Loucy (cell line): Measurements from ENCODE around the gene MGLL.

ENCODE experiments used
- H2AFZ ChIP-seq: fragments of 200-600 bp; sonication (generic); 2 replicates; pipeline ENCODE4 v1.6.0; 2016; ENCODE audit warnings: antibody characterized with exemption, mild to moderate bottlenecking, low read length, moderate library complexity
- H3F3A ChIP-seq: fragments of 200-600 bp; 2 replicates; pipeline ENCODE4 v1.6.0; 2016; ENCODE audit warnings: antibody characterized with exemption, low read depth, mild to moderate bottlenecking
- H3K27me3 ChIP-seq: fragments of 200-600 bp; sonication (generic); 2 replicates; pipeline ENCODE4 v1.6.1; 2014; ENCODE audit warnings: low read length, mild to moderate bottlenecking; ENCODE audit not compliant: insufficient read depth, poor library complexity, severe bottlenecking
- H3K36me3 ChIP-seq: fragments of 200-600 bp; sonication (generic); 2 replicates; pipeline ENCODE4 v1.6.1; 2016; ENCODE audit warnings: low read length; ENCODE audit not compliant: insufficient read depth
- H3K4me1 ChIP-seq: fragments of 200-600 bp; sonication (generic); 2 replicates; pipeline ENCODE4 v1.5.1; 2014; ENCODE audit warnings: low read length, mild to moderate bottlenecking; ENCODE audit not compliant: insufficient read depth, poor library complexity, severe bottlenecking
- H3K4me2 ChIP-seq: fragments of 200-600 bp; sonication (generic); 2 replicates; pipeline ENCODE4 v1.6.0; 2014; ENCODE audit warnings: antibody characterized with exemption, low read length, low read depth, mild to moderate bottlenecking; ENCODE audit not compliant: poor library complexity, severe bottlenecking
- H3K4me3 ChIP-seq: fragments of 200-600 bp; sonication (generic); 2 replicates; pipeline ENCODE4 v1.5.1; 2014; ENCODE audit warnings: low read length, mild to moderate bottlenecking, mixed read lengths; ENCODE audit not compliant: poor library complexity, severe bottlenecking
- H3K79me2 ChIP-seq: fragments of 200-600 bp; sonication (generic); 2 replicates; pipeline ENCODE4 v1.6.1; 2014; ENCODE audit warnings: low read length; ENCODE audit not compliant: insufficient read depth
- H3K9ac ChIP-seq: fragments of 200-600 bp; sonication (generic); 2 replicates; pipeline ENCODE4 v1.6.0; 2014; ENCODE audit warnings: mild to moderate bottlenecking, low read depth, low read length, moderate library complexity; ENCODE audit not compliant: poor library complexity, severe bottlenecking
- H3K9me2 ChIP-seq: fragments of 200-600 bp; sonication (generic); replicated peaks from 2 replicates; pipeline ENCODE4 v1.6.1; 2016; ENCODE audit warnings: low read depth, low read length, mixed read lengths
- H3K9me3 ChIP-seq: fragments of 200-600 bp; sonication (generic); 2 replicates; pipeline ENCODE4 v1.6.1; 2014; ENCODE audit warnings: mild to moderate bottlenecking, antibody characterized with exemption, low read length, low read depth; ENCODE audit not compliant: insufficient read depth
- H4K20me1 ChIP-seq: fragments of 200-600 bp; sonication (generic); 2 replicates; pipeline ENCODE4 v1.6.0; 2014; ENCODE audit warnings: antibody characterized with exemption, low read length, mild to moderate bottlenecking; ENCODE audit not compliant: insufficient read depth, poor library complexity, severe bottlenecking
- CTCF ChIP-seq: fragments of 200-600 bp; sonication (generic); conservative IDR thresholded peaks from 2 replicates; pipeline ENCODE4 v1.5.1; 2014; ENCODE audit warnings: mild to moderate bottlenecking, antibody characterized with exemption, low read length
- EZH2phosphoT487 ChIP-seq: fragments of 200-600 bp; IDR thresholded peaks from 2 replicates; pipeline ENCODE4 v1.6.1; 2018; ENCODE audit warnings: antibody characterized with exemption, mild to moderate bottlenecking, moderate library complexity, borderline replicate concordance

Gene MGLL

GRCh38 chr3:127821394-127821793 is 921 bp downstream of the MGLL start:
- no peaks in the 10 kb centered on the region for H3K9me3 ChIP-seq
- H3K9me2 ChIP-seq = no peaks in the 10 kb centered on the region
- peak overlapping the region; percentile 87 for H3K4me3 ChIP-seq
- TF ChIP-seq EZH2phosphoT487 (no peak), CTCF (no peak)
- no peak overlapping the region for H2AFZ ChIP-seq
- no peaks in the 10 kb centered on the region; the same call in 1 of the 2 replicates for H3K36me3 ChIP-seq
- peak overlapping the region; percentile 99 for H3K4me2 ChIP-seq
- peaks cover 65% of the 10 kb centered on the region for H3K79me2 ChIP-seq
- no peaks in the 10 kb centered on the region for H4K20me1 ChIP-seq
- peaks cover 83% of the 10 kb centered on the region for H3K4me1 ChIP-seq
- no peaks in the 10 kb centered on the region for H3F3A ChIP-seq
- peak overlapping the region; percentile 98 for H3K9ac ChIP-seq
- H3K27me3 ChIP-seq = no peaks in the 10 kb centered on the region

- no peak for TF ChIP-seq EZH2phosphoT487
- no peak for TF ChIP-seq CTCF
- H3F3A ChIP-seq = no peaks in the 10 kb centered on the region
- no peaks in the 10 kb centered on the region; the same call in 1 of the 2 replicates for H3K36me3 ChIP-seq
- no peaks in the 10 kb centered on the region for H4K20me1 ChIP-seq
- H2AFZ ChIP-seq = no peak overlapping the region
- H3K9me3 ChIP-seq = no peaks in the 10 kb centered on the region
- H3K4me2 ChIP-seq = peak overlapping the region; percentile 99
- peak overlapping the region; percentile 98 for H3K9ac ChIP-seq
- H3K4me3 ChIP-seq = peak overlapping the region; percentile 87
- peaks cover 87% of the 10 kb centered on the region for H3K4me1 ChIP-seq
- no peaks in the 10 kb centered on the region for H3K9me2 ChIP-seq
- H3K79me2 ChIP-seq = peaks cover 71% of the 10 kb centered on the region
- no peaks in the 10 kb centered on the region for H3K27me3 ChIP-seq
These were observed 1.4 kb downstream of the MGLL start for GRCh38 chr3:127820826-127821313.

GRCh38 chr3:127820221-127820825 is 2.0 kb downstream of the MGLL start:
- Histone ChIP-seq H3K9ac (peak overlapping the region; percentile 98), H3F3A (no peaks in the 10 kb centered on the region), H3K79me2 (peaks cover 76% of the 10 kb centered on the region), H3K9me3 (no peaks in the 10 kb centered on the region), H3K36me3 (peaks cover 3% of the 10 kb centered on the region; the same call in 1 of the 2 replicates), H2AFZ (no peak overlapping the region), H3K4me1 (peaks cover 85% of the 10 kb centered on the region), H3K4me3 (peak overlapping the region; percentile 87), H3K9me2 (no peaks in the 10 kb centered on the region), H4K20me1 (no peaks in the 10 kb centered on the region), H3K27me3 (no peaks in the 10 kb centered on the region), H3K4me2 (peak overlapping the region; percentile 99)
- TF ChIP-seq EZH2phosphoT487 (no peak), CTCF (0 out of 2 replicates have a peak, but pooled peaks have one; percentile 16)
